ENCODE measurements around the gene PGLYRP1.

Gene PGLYRP1

GRCh38 chr19:46042252-46042883, 19.5 kb upstream of the PGLYRP1 start:
- TF ChIP-seq POU6F1 (CRISPR knock-in tag; IDR thresholded peaks at IDR 0.05; ENCODE audit: borderline replicate concordance, low read depth) = no peak
- TF ChIP-seq ESRRG (CRISPR knock-in tag; IDR thresholded peaks at IDR 0.05) = no peak
- TF ChIP-seq PATZ1 (CRISPR knock-in tag; IDR thresholded peaks at IDR 0.05; ENCODE audit: borderline replicate concordance) = no peak
- TF ChIP-seq RARB (CRISPR knock-in tag; IDR thresholded peaks at IDR 0.05) = no peak
- no peak for TF ChIP-seq SNAI2 (CRISPR knock-in tag; IDR thresholded peaks at IDR 0.05)
- TF ChIP-seq ZNF8 (CRISPR knock-in tag; IDR thresholded peaks at IDR 0.05) = no peak
- TF ChIP-seq ZC3H10 (CRISPR knock-in tag; IDR thresholded peaks at IDR 0.05) = no peak
- TF ChIP-seq PPARA (CRISPR knock-in tag; IDR thresholded peaks at IDR 0.05; ENCODE audit: borderline replicate concordance) = no peak
- TF ChIP-seq ZNF565 (CRISPR knock-in tag; conservative IDR thresholded peaks at IDR 0.05; ENCODE audit: low read depth) = no peak
- TF ChIP-seq BACH2 (CRISPR knock-in tag; IDR thresholded peaks at IDR 0.05; ENCODE audit: borderline replicate concordance) = no peak
- TF ChIP-seq TOX (CRISPR knock-in tag; IDR thresholded peaks at IDR 0.05; ENCODE audit: borderline replicate concordance) = no peak
- no peak for TF ChIP-seq GLIS3 (CRISPR knock-in tag; IDR thresholded peaks at IDR 0.05)
- TF ChIP-seq ISL1 (CRISPR knock-in tag; IDR thresholded peaks at IDR 0.05) = no peak
- TF ChIP-seq CSRNP3 (CRISPR knock-in tag; IDR thresholded peaks at IDR 0.05) = no peak
- no peak for TF ChIP-seq CSDC2 (CRISPR knock-in tag; IDR thresholded peaks at IDR 0.05)
- TF ChIP-seq CREB5 (CRISPR knock-in tag; IDR thresholded peaks at IDR 0.05; ENCODE audit: low read depth) = no peak
- TF ChIP-seq TSHZ2 (CRISPR knock-in tag; IDR thresholded peaks at IDR 0.05) = no peak
- no peak for ATAC-seq

- no peak for ATAC-seq
- TF ChIP-seq GLIS3 (CRISPR knock-in tag; IDR thresholded peaks at IDR 0.05) (no peak), ZFP30 (CRISPR knock-in tag; IDR thresholded peaks at IDR 0.05) (no peak), TCF4 (CRISPR knock-in tag; IDR thresholded peaks at IDR 0.05; ENCODE audit: borderline replicate concordance) (no peak), ISL1 (CRISPR knock-in tag; IDR thresholded peaks at IDR 0.05) (no peak), ZC3H10 (CRISPR knock-in tag; IDR thresholded peaks at IDR 0.05) (no peak), CREB5 (CRISPR knock-in tag; IDR thresholded peaks at IDR 0.05; ENCODE audit: low read depth) (no peak), ZNF565 (CRISPR knock-in tag; conservative IDR thresholded peaks at IDR 0.05; ENCODE audit: low read depth) (no peak), TOX (CRISPR knock-in tag; IDR thresholded peaks at IDR 0.05; ENCODE audit: borderline replicate concordance) (no peak), ESRRG (CRISPR knock-in tag; IDR thresholded peaks at IDR 0.05) (no peak), TSHZ2 (CRISPR knock-in tag; IDR thresholded peaks at IDR 0.05) (no peak), PATZ1 (CRISPR knock-in tag; IDR thresholded peaks at IDR 0.05; ENCODE audit: borderline replicate concordance) (no peak), SNAI2 (CRISPR knock-in tag; IDR thresholded peaks at IDR 0.05) (no peak), ARNTL (CRISPR knock-in tag; IDR thresholded peaks at IDR 0.05; ENCODE audit: borderline replicate concordance, low read depth) (no peak)
Measured at GRCh38 chr19:46040952-46041500, 18.2 kb upstream of the PGLYRP1 start, which contains the start of gene IGFL4. Gene IGFL4 (minus strand): TSS chr19:46041002. CDS start chr19:46040962, 40 bp downstream.
